Stimulated activated CD8-positive, alpha-beta memory T cell treated with anti-CD3 and anti-CD28 coated beads, Interleukin-2, amount 100 ng/mL, for 48 hours (primary cell): ENCODE data around the gene WDR72.

Source experiments
- DNase-seq, 2 donors: peaks; one replicate each; pipeline ENCODE4 v3.0.0-alpha.2; 2020; ENCODE audit warnings: low read depth in 2 of 2

WDR72 gene

DNA sequence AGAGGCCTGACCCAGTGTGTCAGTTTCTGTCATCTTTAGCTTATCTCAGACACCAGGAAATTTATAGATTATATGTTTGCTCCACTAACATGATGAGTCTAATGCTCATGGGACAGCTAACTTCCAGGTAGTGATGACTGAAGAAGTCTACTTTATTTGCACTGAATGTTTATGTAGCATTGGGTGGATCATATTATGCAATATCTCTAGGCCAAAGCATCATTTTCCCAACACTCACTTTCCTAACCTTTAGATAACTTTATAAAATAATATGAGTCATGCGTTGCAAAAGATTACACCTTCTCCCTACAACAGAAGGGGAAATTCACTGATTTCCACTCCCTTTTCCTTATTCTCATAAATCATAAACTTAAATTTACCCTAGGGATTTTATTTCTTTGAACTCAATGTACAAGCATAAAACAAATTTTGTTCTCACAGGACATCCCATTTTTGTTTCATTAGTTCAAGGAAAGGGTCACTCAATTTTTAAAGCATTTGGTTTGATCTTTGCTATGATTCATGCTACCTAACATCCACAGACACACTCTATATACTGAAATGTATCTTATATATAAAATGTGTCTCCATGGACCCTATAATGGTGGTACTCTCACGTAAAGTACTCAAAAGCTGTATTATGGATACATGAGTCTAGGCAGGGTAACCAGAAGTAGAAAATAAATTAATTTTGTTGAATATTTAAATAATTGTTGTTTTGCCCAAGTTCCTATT is 225.2 kb downstream of the WDR72 start:
- DNase-seq = no peak

DNA sequence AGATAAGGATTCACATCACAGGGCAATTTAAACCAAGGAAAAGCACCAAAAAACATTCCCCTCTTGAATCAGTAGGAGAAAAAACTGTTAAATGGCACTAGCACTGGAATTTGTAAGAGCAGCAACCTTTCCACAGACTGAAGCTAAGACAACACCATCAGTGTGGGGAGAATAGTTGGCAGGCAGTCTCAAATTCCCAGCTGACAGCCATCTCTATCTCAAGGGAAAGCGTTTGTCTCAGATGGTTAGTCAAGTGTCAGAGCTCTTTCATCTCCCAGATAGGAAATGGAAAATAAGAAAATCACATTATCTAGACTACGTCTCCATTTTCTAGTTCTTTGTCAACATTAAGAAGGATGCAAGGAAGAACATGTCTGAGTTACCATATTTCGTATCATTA is 228.7 kb downstream of the WDR72 start:
- DNase-seq = no peak

DNA sequence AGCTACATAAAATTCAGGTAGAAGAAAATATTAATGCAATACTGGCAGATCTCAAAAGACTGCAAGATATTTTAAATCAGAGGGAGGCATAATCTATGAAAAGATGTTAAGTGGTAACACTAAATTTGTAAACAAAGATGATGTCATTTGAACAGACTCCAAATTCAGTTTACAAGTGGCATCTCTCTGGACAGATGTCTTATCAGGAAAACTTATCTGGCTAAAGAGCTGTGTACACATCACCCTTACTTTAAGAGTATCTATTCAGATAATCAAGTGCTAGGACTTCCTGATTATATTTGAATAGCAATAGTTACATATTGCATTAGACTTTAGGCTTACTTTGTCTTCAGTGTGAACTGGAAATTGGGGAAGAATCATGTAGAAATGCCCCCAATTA is 231.5 kb downstream of the WDR72 start:
- no peak for DNase-seq

DNA sequence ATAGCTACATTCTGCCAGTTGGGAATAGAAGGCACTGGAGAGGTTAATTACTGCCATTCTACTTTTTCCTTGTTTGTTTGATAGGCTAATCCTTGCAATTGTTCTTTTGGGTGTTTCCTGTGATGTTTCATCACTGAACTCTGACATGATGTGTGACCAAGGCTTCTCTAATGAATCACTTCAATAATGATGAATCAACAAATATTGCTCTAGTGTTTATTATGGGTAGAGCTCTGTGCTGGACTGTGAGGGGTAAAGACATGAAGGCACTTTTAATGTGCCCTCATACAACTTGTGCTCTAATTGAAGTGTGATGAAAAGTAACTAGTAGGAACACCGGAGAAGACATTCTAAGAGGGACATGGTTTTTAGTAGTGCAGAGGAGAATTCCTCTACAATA is 233.6 kb downstream of the WDR72 start:
- DNase-seq = no peak

DNA sequence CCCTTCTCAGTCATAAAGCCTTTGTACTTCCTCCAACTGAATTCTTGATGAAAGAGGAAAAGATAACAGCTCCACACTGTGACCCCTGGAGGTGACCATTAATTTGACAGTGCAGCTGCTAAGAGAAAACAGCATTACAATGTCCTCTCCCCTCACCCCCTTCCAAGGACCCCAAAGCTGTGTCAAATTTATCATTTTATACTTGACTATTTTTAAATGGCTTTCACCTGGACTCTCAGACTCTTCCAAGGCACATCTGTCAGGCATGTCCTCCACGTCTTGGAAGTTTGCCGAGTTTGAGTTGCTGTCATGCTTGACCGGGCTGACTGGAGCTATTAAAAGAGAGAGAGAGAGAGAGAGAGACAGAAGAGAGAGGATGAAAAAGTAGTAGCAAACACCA is 236.5 kb downstream of the WDR72 start:
- no peak for DNase-seq

DNA sequence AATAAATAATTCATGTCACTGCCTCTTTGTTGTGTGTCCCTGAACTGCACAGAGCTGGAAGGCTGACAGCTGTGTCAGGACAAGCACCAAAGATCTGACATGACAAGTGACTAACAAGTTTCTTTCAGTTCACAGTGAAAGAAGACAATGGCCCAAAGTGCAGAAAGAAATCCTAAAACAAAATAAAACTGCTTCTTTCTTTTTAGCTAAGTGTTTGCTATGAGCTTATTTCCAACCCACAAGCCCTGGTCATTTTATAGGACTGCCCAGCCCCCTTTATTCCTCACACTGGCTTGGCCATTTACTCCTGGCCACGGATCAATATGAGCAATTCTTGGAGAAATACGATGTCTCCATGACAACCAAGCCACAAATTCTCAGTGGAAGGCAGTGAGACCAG is 238.5 kb downstream of the WDR72 start:
- no peak for DNase-seq

DNA sequence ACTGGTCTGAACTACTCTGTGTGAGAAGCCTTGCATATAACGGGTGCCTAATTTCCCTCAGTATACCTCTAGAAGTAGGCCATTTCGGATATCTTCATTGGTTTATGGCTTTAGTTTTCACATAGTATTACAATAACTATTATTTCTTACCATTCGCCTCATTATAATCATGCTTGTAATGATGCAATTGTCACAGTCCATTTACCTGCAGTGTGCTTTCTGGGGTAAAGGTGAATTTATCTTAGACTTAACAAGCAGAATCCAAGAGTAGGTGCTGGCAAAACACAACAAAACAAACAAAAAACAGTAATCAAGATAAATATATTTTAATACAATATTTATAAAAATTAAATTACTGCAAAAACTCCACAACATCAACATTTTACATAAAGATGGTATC is 246.0 kb downstream of the WDR72 start:
- no peak for DNase-seq

DNA sequence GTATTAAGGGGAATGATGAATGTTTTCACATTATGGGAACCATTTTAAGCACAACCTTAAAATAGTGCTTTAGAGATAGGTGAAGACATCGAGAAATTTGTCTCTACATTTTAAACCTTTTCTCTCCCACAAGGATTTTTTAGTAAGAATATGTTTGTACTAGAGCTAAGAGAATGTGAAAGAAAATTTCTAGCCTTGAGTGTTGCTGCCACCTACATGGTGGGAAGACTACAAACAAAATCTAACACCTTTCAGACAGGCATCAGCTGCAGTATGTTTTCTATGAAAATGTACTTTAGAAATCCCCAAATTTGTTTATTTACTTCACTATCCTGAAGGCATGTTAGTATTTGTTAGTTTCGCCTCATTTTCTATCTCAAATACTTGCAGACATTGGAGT is 247.4 kb downstream of the WDR72 start:
- DNase-seq = no peak

DNA sequence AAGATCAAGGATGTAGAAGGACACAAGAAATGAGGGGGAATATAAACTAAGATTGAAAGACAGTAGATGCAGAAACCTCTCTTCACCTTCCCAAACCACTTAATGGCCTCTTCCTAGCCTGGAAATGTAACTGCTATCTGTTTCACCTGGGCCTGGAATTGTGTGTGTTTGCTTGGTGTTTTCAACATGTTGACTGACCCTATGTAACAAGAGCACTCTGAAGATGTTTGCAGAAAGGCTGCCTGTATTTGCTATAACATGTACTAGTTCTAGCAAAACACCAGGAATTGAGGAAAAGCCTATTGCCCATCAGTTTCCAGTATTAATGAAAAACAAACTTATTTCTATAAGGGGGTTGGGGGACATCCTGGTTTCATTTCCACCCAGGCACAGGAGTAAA is 248.3 kb downstream of the WDR72 start:
- no peak for DNase-seq

DNA sequence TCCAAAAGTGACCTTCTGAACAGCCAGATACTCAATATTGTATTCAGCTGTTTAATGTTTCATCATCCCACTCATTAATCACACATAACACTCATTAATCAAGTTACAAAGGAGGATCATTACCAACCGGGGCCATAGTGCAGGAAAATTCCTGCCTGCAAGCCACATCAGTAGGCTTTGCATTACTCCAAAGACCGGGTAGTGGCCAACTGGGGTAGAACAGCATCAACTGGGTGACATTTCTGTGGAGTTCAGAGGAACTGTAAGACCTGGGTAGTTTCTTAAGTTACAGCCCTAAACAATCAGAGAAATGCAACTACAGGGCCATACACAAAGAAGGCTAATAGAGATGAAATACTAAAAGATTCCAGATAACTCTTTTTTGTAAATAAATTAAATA is 253.1 kb downstream of the WDR72 start:
- DNase-seq = no peak

DNA sequence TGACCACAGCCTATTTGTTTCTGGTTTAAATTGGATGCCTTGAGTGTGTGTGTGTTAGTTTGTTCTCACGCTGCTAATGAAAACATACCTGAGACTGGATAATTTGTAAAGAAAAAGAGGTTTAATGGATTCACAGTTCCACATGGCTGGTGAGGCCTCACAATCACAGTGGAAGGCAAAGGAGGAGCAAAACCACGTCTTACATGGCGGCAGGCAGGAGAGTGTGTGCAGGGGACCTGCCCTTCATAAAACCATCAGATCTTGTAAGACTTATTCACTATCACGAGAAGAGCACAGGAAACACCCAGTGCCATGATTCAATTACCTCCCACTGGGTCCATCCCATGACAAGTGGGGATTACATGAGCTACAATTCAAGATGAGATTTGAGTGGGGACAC is 260.5 kb downstream of the WDR72 start:
- DNase-seq = no peak

DNA sequence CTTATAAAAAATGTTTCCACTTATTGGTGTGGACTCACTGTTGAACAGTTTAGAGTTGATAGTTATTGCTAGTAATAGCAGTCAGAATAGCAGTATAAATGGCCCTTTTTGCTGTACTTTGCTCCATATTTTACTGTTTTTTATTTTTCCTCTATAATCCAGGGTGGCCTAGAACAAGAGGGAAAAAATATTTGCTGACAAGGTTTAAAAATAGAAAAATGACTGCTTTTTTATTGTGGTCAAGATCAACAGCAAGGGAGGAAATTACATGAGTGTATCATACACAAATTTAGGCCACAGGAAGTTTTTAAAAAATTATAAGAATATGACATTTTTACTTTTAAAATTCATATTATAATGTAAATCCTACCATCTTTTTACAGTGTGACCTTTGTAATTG is 269.1 kb downstream of the WDR72 start:
- DNase-seq = no peak

DNA sequence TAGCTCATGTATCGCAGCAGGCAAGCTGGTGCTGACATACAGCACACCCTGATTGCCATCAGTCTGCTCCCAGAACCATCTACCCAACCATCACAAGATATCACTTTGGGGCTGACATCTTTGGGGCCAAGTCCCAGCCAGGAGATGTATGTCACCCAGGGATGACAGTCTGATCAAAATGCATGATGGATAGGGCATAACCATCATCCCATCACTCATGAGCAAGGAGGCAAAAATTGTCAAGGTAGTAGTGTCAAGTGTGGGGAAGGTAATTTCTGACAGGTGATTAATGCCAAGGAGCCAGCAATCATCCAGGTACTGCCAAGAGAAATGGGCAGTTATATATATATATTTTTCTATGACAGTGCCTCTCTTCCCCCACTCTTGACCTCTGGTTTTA is 277.4 kb downstream of the WDR72 start:
- no peak for DNase-seq

DNA sequence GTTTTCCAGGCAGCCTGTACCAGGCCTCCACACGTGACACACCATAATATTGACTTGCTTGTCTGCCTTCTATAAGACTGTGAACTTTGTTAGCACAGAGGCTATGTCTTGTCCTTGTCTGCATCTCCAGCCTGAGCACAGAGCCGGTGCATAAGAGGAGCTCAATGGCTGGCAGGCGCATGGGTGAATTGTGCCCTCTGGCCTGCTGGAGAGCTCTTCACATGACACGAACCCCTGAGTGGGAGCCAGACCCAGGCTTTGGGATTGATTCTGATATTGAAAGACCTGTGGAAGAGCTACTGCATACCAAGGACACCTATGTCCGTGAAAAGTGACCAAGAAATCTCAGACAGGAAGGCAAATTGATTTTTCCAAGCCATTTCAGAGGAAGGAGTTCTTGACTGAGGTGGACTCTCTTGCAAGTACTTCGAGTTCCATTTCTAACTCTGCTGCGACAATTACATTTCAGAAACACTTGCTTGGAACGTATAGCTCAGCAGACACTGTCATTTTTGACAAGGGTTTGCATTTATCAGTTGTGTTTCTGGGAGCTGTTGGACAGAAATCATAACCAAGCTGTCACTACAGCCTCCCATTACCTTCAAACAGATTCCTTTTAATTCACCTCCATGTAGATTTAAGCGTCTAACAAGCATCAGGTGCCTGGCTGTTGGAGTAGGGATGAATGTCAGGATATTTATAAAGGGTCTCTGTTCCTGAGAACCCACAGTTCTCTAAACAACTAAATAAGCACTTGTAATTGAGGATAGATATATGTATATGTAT is 281.3 kb downstream of the WDR72 start:
- no peak for DNase-seq

DNA sequence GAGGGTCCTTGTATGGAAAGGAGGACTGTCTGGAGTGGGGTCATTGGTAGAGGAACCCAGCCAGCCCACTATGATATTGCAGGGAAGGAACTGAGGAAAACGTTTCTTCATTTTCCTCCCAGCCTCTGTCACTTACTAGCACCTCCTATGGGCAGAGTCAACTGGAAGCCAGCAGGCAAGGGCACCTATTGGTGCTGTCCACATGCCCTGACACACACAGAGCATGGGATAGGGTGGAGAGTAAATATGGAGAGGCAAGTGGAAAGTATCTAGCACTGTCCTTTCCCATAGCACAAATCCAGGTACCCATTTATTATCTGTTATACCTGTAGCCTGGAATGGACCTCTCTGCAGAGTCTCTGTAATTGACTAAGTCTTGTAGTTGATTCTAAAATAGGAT is 285.6 kb downstream of the WDR72 start:
- DNase-seq = no peak

DNA sequence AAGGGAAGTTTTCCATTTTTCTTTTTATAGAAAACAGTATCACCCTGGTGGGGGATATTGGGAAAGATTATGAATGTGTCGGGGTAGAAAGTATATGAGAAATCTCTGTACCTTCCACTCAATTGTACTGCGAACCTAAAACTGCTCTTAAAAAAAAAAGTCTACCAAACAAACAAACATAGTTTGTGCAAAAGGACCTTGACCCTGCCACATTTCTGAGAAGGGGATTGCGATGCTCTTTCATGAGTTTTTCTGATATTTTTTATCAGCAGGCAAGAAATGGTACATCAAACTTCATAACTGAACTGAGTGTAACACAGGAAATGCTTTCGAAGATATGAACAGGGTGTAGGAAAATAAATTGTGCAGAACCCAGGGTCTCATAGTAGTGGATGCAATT is 286.0 kb downstream of the WDR72 start:
- no peak for DNase-seq

DNA sequence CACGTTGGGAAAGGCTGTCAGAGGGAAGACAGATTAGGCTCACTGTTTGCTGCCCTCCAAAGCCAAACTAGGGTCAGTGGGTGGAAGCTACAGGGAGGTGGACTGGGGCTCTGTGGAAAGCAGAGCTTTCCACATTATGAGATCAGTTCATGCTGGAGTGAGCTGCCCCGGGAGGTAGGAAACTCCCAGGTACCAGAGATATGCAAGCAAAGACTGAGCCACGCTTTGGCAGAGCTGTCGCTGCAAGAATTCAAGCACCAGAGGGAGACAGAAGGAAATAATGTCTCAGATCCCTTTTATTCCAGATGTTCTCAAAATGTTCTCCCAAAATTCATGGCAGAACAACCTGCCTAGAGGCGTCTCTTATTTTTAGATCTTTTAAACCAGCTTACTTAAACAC is 286.6 kb downstream of the WDR72 start:
- no peak for DNase-seq

DNA sequence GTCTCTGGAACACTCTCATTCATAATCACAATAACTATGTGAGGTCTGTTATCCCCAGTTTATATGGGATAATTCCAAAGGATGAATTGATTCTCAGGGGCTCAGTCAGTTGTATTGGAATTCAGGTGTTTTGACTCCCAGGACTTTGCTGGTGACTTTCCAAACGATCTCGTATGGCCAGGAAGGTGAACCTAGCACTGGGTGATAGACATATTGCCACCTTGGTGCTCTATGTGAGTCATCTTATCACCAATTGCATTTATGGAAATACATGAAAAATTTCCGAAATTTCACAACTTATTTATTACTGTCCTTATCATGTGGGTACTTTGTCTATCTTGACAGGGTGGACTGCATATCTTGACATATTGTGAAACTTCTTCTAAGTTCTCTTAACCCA is 287.3 kb downstream of the WDR72 start:
- no peak for DNase-seq

DNA sequence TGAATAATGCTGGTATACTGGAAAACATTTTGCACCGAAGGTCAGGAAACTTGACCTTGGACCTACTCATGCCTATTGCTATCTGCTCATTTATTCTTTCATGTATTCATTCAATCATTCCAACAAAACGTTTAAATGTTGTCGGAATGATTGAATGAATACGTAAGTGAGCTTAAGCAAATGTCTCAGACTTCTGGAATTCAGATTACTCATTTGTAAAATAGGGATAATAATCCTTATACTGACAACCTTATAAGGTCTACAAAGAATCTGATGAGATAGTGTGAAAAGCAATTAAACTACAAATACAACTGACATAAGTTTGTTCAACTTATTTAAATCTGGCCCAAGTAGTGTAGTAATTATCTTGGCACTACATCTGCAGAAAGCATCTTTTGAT is 288.7 kb downstream of the WDR72 start:
- DNase-seq = no peak

DNA sequence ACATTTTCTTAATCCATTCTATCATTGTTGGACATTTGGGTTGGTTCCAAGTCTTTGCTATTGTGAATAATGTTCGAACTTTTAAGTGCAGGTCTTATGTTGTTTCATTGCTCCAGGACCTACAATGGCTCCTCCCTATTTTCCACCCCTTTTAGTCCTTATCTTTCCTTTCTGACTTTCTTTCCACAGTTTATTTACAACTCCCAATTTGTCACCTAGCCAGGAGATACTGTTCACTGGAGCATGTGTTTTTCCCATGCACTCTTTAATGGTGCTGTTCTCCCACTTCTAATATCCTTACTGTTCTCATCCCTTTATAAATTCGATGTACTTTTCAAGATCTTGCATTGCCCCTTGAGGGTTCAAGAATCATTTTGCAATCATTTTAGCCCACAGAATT is 290.0 kb downstream of the WDR72 start:
- no peak for DNase-seq
